COR-L47 (cell line): ENCODE measurements around the gene STXBP6.

Source experiments
- DNase-seq: peaks from one replicate; lab custom pipeline; 2025; lab: John Stamatoyannopoulos, UW

Gene STXBP6

DNA sequence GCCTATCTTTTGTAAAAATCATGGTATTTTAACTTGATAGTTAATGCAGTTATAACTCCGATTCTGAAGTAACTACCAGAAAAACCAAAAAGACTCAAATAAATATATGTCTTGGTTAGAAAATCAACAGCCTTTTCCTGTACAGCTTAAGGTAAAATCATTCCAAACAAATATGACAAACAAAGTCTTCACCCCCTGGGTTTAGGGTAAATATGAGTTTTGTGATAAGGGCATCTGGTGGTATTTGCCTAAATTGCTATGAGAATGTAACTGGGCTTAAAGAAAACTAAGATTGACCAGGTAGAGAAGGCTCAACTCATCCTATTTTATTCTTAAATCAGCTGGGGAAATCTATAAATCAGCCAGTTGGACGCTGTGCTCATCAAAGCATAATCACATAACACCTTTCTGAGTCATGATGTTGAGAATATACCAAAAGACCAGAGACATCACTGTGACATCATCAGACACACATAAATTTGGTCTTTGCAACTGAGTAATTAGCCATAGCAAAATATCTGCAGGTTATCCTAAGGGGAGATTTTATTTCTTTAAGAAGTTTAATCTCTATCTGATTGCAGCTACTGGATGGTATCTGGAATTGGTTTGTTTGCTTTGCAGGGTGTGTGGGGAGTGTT, 133.9 kb downstream of the STXBP6 start:
- DNase-seq: no peak

DNA sequence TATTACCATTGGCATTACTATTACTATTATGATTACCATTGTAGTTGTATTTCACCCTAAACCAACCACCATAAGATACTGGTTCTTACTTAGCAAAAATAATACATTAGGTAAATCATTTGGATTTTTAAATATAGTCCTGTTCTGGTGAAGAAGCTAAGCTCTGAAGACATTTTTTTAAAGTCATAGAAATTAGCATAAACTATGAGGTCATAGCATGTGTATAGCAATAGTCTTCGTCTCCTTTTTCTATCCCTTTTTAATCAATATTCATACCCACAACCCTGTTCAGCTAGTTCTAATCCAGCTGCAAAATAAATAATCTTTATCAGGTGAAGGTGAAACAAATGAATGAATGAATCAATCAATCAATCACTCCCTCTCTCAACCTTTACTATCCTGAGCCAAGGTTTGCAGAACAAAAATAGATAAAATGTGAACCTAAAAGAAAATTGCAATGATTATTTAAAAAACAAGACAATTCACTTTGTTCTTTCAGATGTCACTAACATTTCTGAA, 134.5 kb downstream of the STXBP6 start:
- no peak for DNase-seq

DNA sequence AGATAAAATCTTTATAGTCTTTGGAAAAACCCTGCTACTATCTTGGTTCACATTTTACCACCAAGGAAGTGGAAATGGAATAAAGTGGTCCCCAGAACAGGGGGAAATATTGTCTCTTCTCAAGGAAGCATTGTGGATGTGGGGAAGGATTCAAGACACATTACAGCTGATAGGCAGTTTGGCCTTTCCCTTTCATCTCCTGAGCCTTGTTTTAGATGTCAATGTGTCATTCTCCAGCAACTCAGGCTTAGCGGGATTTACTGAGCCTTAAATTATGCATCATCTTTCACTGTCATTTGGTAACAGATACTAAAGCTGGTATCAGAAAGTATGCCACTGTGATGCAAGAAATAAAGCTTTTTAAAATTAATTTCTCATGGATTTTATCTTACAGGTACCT, 136.2 kb downstream of the STXBP6 start:
- no peak for DNase-seq

DNA sequence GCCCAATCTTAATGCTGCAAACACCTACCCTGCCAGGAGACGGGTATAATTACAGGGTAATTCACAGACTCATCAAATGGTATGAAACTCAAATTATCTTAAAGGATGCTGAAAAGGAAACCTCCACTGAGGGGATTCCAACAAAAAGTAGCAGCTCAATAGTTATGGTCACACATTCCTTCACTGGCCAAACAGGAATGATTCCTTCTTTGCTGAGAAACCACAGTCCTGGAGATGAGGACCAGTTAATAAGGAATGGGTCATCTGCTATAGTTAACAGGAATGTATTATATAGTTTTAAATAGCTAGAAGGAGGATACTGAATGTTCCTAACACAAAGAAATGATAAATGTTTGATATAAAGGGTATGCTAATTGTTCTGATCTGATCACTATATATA, 136.9 kb downstream of the STXBP6 start:
- DNase-seq: no peak

DNA sequence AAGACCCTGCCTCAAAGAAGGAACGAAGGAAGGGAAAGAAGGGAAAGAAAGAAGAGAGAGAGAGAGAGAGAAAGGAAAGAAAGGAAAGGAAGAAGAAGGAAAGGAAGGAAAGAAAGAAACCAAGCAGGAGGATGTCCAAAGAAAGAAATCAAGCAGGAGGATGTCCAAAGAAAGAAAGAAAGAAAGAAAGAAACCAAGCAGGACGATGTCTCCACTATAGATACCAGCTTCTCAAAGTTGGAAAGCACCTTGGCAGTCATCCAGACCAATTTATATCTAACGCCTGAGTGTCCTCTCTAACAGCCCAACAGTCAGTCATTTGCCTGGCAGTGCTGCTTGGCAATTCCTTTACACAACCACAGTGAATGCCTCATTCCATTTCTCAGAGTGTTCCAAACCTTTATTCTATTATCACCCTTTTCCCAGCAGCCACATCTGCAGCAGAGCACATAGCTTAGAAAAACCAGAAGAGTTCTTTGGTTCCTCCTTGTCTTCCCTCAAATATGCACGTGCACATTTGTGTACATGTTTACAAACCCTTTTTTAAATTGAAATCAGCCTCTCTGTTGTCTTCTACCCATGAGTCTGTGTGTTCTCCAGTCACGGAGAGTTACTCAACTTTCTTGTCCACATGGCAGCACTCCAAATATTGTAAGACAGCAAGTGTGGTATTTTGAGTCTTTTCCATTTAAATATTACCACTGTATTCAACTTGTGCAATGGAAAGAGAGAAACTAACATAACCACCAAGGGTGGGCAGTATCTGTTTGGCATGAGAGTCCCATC, 138.4 kb downstream of the STXBP6 start:
- DNase-seq: peak; percentile 12

DNA sequence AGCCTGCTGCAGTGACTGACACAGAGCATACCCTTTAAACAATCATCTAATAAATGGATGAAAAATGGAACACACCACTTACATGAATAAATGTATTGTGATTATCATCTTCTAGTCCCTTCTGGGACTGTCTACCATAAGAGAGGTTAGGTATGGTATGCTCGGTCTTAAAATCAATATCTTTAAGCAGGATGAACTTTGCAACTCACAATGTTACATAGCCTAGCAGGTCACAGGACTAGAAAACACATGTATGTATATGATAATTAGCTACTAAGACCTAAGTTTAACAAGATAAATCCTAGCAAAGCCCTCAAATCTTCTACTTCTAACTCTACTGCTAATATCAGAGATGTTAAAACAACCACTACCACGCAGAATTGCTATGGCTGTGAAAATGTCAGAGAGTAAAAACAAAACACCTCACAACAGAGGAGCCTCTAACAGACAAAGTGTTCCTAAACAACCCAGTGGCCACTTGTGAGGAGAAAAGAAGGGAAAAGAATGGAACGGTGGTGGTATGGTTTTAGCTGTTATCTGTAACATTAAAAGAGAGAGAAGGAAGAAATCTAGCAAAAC, 139.4 kb downstream of the STXBP6 start:
- no peak for DNase-seq

DNA sequence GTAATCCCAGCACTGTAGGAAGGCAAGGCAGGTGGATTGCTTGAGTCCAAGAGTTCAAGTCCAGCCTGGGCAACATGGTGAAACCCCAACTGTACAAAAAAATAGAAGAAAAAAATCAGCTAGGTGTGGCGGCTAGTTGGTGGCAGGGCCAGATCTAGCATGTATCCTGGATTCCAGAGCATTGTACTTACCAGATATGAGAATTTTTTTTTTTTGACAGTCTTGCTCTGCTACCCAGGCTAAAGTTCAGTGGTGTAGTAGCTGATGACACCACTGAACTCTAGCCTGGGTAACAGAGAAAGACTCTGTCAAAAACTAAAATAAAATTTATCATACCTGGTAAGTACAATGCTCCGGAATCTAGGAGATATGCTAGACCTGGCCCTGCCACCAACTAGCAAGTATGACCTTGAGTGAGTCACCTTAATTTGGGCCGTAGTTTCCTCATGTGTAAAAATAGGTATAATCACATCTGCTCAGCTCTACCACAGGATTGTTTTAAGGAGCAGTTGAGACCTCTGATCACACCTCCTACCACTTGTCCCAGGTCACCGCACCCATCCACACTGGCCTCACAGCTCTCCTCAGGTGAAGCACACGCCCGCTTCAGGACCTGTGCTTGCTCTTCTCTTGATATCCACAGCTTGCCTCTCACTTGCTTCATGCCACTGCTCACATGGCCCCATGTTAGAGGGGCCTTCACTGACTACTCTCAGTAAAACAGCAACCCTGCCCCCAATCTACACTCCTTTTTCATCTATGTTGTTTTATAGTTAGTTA, 140.2 kb downstream of the STXBP6 start:
- DNase-seq: no peak

DNA sequence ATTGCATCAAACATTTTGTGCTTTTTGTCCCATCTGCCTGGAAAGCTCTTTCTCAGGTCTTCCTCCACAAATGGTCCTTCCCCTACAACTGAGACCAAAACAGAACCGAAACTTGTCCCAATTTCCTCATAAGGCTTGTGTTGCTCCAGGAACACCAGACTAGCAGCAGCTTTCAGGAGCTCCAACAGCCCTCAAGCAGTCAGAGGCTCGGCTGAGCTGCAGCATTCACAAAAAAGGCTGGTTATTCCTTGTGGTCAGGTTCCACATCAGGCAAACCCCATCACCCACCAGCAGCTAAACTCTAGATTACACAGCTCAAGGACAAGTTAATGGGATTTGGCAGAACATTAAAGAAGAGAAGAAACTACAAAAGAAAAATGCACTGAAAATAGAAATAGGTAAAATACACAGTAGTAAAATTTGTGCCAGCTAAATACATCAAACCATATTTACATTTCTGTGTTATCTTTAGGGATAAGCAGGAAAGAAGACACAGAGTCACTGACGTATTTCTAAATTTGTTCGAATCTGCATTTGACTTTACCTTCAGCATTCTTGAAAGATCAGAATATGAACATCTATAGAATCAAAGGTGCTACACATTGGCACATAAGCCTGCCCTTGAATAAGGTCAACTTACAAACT, 141.2 kb downstream of the STXBP6 start:
- no peak for DNase-seq

DNA sequence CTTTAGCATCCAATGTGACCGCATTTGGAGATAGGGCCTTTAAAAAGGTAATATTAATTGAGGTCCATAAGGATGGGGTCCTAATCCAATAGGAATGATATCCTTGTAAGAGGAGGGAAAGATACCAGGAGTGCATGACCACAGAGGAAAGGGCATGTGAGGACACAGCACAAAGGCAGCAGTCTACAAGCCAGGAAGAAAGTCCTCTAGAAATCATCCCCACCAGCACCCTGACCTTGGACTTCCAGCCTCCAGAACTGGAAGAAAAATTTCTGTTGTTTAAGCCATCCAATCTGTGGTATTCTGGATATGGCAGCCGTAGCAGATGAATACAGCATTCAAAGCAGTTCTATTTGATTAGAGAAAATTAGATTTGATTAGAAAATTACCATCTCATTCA, 145.4 kb downstream of the STXBP6 start:
- DNase-seq: no peak

DNA sequence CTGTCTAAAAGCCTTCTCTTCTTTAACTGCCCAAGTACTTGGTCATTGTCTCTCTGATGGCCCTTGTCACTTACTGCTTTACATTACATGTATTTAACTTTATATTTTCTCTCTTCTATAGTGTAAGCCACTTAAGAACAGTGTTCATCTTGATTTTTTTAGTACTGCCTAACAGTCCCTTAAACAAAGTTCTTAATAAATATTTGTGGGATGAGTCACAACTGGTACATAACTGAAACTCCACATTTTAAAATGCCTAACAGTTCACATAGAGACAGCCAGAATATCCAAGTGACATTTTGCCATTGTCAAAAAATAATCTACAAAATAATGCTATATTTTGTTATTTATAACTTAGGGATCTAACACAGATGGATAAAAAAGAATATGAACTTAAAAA, 146.6 kb downstream of the STXBP6 start:
- no peak for DNase-seq

DNA sequence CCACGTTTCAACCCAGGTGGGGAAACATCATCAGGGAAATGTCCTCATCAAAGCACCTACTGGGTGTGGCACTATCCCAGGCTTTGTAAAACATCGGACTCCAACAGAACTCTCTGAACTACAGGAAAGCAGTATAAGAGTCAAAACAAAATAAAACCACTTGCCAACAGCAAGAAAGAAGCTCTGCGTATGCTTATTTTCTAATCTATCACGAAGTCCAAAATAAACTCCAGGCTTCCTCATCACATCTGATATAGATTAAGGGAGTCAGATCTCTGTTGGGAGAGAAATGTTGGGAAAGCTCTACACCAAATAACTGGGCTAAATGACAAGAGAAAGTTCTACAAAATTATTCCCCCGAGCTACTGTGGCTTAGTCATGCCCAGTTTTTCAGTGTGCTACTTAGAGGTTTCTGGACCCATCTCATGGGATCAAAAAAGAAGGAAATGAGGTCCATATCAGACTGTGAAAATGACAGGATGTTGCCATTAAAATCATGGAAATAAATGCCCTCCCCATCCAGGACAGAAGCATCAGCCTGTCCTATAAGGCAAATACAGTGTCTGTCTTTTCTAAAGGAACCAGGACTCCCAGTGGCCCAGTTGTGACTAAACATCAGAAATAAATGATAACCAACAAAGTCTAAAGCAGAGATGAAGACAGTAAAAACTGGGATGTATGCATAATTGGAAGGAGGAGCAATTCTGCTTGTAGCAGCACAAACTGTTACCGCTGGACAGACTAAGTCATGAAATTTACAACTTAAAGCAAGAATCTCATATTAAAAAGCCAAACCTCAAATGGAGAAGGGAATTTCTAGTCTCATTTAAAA, 149.5 kb downstream of the STXBP6 start:
- no peak for DNase-seq

DNA sequence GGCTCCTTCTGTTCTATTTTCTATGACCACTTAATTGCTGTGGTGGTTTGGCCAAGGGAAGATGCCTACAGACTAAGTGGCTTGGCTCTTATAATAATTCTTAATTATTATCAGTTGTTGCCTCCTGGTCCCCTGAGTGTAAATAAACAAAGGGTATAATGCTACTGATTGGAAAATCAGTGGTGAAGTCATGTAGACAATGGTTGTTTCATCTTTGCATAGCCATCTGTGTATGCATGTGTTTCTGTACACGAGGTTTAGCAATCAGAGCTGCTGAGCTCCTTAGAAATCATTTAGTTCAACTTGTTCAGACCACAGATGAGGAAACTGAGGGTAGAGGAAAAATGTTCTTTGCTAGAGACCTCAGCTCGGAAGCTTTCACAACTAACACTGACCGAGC, 152.2 kb downstream of the STXBP6 start:
- no peak for DNase-seq

DNA sequence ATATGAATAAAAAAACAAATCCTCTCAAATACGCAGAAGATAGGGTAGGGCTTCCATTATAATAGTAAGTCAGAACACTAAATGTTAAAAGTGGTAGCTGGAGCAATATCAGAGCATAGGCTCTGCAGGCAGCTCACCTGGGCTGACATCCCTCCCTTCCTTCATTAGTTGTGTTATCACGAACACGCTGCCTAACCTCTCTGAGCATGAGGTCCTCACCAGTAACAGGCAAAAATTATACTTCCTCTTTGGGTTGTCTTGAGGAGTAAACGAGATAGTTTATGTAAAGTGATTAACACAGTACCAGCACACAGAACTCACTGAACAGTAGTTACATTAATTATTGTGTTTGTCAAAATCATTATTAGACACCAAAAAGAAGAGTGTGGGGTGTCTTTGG, 154.3 kb downstream of the STXBP6 start:
- no peak for DNase-seq

DNA sequence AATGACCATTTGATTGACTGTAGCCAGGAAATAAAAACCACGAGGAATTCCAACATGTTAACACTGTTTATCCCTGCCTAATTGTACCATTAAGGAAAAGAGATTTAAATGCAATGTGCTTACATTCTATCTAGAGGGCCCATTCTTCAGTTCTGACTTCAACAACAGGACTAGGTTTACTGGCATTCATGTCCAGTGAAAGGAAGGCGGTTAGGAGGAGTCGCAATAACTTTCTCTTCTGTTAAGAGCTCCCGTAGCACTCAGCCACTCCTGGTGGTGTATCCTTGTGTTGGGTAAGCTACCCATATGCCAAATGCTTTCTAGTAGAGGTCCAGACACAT, 154.7 kb downstream of the STXBP6 start:
- no peak for DNase-seq

DNA sequence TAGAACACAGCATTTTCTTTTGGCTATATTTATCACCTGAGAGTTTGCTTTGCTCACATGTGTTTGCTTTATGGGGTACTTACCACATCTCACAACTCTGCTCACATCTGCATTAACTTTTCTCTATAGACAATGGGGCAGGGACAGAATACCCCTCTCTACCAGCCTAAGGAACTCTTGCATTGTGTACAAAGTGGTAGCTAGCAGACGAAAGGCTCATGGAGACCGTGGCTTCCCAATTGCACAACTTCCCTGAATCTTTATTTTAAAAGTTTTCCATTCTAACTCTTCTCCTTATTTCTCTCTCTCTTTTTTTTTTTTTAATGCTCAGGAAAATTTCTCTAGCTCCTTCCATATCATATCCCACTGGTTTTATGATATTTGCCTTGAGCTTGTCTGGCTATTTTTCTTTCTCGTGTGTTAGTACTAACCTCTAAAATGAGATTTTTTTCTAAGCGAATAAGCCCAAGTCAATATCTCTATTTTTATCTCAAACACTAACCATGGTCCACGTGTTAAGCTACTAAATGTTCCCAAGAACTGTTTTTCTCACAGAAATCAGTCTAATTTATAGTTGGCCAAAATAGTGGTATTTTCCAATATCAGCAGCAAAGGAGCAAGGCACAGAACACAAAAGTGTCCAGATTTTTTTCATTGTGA, 155.2 kb downstream of the STXBP6 start:
- DNase-seq: no peak

DNA sequence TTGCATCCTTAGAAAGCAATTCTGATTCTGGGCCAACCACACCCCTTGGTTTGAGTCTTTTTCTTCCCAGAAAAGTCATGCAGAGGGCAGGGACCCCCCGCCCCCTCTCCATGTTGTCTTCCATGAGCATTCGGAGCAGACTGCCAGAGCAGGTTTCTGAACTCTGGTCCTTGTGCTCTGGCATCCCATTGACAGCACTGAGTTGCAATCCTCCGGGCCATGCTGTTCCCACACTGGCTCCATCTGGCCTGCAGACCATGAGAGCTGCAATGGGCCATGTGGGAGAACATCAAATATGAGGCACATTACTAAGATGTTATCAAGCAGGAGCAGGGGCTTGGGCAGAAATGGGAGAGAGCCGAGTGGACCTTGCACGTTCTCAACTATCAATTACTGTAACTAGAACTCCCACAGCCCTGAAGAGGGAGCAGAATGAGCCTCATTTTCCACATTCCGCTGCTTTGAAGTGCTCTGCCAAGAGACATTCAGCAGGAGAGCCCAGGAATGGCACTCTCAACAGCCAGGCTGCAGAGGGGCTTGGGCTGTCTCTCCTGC, 157.4 kb downstream of the STXBP6 start:
- no peak for DNase-seq

DNA sequence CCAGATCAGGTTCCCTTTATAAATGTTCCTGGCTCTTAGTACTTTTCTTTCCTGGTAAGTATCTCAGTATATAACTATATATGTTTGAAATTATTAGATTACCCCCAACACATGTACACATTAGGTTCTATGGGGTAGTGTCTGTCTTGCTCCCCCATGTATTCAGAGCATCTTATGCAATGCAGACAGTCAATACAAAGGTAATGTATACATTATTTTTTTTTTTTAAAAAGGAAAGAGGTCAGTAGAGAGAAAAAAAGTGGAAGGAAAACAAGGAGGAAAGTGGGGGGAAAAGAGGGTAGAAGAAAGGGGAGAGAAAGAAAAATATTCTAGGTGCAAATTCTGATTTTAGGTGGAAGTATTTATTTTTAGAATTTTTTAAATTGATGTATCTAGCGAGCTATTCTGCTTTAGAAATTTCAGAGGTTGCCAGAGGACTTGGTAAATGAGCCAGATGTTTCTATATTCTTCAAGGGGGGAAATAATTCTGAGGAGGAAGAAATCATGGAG, 157.9 kb downstream of the STXBP6 start:
- no peak for DNase-seq

DNA sequence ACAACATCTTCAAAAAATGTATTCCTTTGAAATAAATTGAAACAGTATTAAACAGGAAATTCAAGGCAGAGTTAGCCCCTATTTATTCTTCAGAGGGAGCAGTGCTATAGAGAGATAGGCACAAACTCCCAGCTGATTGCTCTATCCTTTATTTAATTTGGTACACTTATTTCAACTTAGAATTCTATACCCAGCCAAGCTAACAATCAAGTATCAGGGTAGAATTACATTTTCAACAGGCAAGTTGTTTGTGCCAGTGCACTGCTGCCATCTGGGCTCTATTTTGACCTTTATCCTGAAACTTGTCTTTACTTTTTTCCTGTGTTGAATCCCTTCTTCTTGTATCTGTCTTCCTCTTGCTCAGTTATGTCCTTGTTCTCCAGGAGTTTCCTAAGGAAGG, 159.2 kb downstream of the STXBP6 start:
- no peak for DNase-seq

DNA sequence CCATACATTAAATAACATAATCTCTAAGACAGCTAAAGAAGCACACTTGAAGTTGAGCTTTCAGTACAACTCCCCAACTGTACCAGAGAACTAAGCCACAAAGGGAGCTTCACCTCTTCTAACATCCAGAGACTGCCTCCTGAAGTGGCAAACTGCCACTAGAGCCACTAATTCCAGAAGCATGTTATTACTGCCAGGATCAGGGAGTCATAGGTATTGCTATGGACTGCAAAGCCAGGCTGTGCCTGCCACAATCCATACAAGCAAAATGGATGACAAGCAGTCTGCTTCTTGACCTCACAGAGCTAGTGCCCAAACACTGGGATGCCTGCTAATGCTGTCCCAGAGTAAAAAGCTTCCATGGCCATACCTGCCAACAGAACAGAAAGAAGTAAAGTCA, 160.1 kb downstream of the STXBP6 start:
- no peak for DNase-seq

DNA sequence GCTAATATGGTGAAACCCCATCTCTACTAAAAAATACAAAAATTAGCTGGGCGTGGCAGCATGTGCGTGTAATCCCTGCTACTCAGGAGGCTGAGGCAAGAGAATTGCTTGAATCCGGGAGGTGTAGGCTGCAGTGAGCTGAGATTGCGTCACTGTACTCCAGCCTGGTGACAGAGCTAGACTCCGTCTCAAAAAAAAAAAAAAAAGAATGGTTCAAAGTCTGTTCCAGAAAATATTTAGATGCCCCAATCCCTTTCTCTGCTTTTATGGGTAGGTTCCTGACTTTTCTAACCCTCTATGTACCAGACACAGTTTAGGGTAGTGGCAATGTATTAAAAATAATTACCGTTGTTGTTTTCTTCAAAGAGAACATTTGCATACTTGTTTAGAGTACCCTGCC, 161.4 kb downstream of the STXBP6 start:
- no peak for DNase-seq
